SU-DHL-6 (cell line): ENCODE results near the gene STX7.
A peak's percentile ranks its signal among the peaks of the same experiment; 100 is the strongest.
"Not testable (repeated sequence)": the region's sequence is repeated elsewhere in the genome, so short reads cannot be mapped to it uniquely, and the experiment has no call there.

Experiments used
- H2AFZ ChIP-seq: fragments of 200-600 bp; sonication (generic); 2 replicates; pipeline ENCODE4 v1.6.1; 2014; ENCODE audit warnings: low read depth, mild to moderate bottlenecking, moderate library complexity, mixed read lengths, antibody characterized with exemption, low read length; ENCODE audit not compliant: severe bottlenecking
- H3F3A ChIP-seq: fragments of 200-600 bp; shearing (Covaris generic); 2 replicates; pipeline ENCODE4 v1.6.0; 2016; ENCODE audit warnings: antibody characterized with exemption, mild to moderate bottlenecking; ENCODE audit not compliant: insufficient read depth
- H3K27ac ChIP-seq: fragments of 200-600 bp; sonication (generic); 2 replicates; pipeline ENCODE4 v1.5.1; 2016; ENCODE audit warnings: low read depth, mild to moderate bottlenecking, low read length, moderate library complexity, mixed read lengths
- H3K27me3 ChIP-seq: fragments of 200-600 bp; sonication (generic), shearing (Covaris generic); 2 replicates; pipeline ENCODE4 v1.6.0; 2014; ENCODE audit warnings: mild to moderate bottlenecking, low read length
- H3K36me3 ChIP-seq: fragments of 200-600 bp; sonication (generic); 2 replicates; pipeline ENCODE4 v1.6.1; 2014; ENCODE audit warnings: mild to moderate bottlenecking, low read length, mixed read lengths
- H3K4me2 ChIP-seq: fragments of 300-600, 200-600 bp; shearing (Covaris generic), sonication (generic); 2 replicates; pipeline ENCODE4 v1.6.0; 2014; ENCODE audit warnings: low read length, low read depth, mild to moderate bottlenecking; ENCODE audit not compliant: poor library complexity, severe bottlenecking
- H3K4me3 ChIP-seq: fragments of 200-600 bp; sonication (generic); 2 replicates; pipeline ENCODE4 v1.5.1; 2014; ENCODE audit warnings: antibody characterized with exemption, low read length, mild to moderate bottlenecking, mixed read lengths; ENCODE audit not compliant: insufficient read depth, poor library complexity, severe bottlenecking
- H3K79me2 ChIP-seq: fragments of 200-600 bp; sonication (generic); 2 replicates; pipeline ENCODE4 v1.6.1; 2014; ENCODE audit warnings: mild to moderate bottlenecking, low read length, moderate library complexity; ENCODE audit not compliant: insufficient read depth
- H3K9ac ChIP-seq: fragments of 200-600 bp; sonication (generic); 2 replicates; pipeline ENCODE4 v1.7.0; 2014; ENCODE audit warnings: mild to moderate bottlenecking, low read length
- H3K9me2 ChIP-seq: fragments of 200-600 bp; sonication (generic); replicated peaks from 2 replicates; pipeline ENCODE4 v1.6.1; 2014; ENCODE audit warnings: low read length; ENCODE audit not compliant: insufficient read depth
- H3K9me3 ChIP-seq: fragments of 200-600 bp; sonication (generic); 2 replicates; pipeline ENCODE4 v1.6.1; 2014; ENCODE audit warnings: low read length, mixed read lengths; ENCODE audit not compliant: insufficient read depth
- H4K20me1 ChIP-seq: fragments of 200-600 bp; sonication (generic); 2 replicates; pipeline ENCODE4 v1.6.1; 2014; ENCODE audit warnings: low read depth, mild to moderate bottlenecking, antibody characterized with exemption, low read length, moderate library complexity, mixed read lengths
- EZH2phosphoT487 ChIP-seq: fragments of 200-600 bp; sonication (generic), shearing (Covaris generic); conservative IDR thresholded peaks from 2 replicates; pipeline ENCODE4 v1.6.1; 2018; ENCODE audit warnings: mild to moderate bottlenecking, antibody characterized with exemption, low read length, moderate library complexity, mixed read lengths
- TF ChIP-seq, protein P1 (sequence below): fragments of 200-600 bp; sonication (generic); IDR thresholded peaks from one replicate; pipeline ENCODE4 v1.5.1; 2017; ENCODE audit warnings: antibody characterized with exemption, mild to moderate bottlenecking, low read length, moderate library complexity; ENCODE audit not compliant: insufficient read depth, poor library complexity, severe bottlenecking

The STX7 gene

DNA sequence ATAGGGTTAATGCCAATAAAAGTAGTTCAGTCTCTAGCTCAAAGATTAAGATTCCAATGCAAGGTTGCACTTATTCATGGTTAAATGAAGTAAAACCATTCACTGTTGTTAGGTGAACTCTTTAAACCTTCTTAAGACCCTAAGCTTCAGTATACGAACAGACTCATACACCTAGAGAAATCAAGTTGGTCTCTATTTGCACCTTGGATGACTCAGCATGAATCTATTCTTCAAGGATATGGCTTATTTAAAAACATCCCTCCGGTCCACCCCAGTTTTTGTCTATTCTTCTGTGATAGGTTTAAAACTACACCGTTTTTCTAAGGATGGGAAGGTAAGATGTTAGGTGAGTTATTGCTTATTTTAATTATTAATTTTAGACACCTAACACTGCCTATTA lies 24.2 kb upstream of the STX7 start:
- H3F3A ChIP-seq: no peaks in the 10 kb centered on the region
- H3K9me3 ChIP-seq: no peaks in the 10 kb centered on the region
- no peak overlapping the region for H3K4me2 ChIP-seq
- no peak overlapping the region for H3K4me3 ChIP-seq
- H4K20me1 ChIP-seq: no peaks in the 10 kb centered on the region
- H2AFZ ChIP-seq: no peak overlapping the region
- no peaks in the 10 kb centered on the region for H3K27me3 ChIP-seq
- no peaks in the 10 kb centered on the region for H3K36me3 ChIP-seq
- no peak overlapping the region for H3K9ac ChIP-seq
- H3K9me2 ChIP-seq: no peaks in the 10 kb centered on the region
- H3K27ac ChIP-seq: no peak overlapping the region
- H3K79me2 ChIP-seq: no peaks in the 10 kb centered on the region
- TF ChIP-seq, protein P1, sequence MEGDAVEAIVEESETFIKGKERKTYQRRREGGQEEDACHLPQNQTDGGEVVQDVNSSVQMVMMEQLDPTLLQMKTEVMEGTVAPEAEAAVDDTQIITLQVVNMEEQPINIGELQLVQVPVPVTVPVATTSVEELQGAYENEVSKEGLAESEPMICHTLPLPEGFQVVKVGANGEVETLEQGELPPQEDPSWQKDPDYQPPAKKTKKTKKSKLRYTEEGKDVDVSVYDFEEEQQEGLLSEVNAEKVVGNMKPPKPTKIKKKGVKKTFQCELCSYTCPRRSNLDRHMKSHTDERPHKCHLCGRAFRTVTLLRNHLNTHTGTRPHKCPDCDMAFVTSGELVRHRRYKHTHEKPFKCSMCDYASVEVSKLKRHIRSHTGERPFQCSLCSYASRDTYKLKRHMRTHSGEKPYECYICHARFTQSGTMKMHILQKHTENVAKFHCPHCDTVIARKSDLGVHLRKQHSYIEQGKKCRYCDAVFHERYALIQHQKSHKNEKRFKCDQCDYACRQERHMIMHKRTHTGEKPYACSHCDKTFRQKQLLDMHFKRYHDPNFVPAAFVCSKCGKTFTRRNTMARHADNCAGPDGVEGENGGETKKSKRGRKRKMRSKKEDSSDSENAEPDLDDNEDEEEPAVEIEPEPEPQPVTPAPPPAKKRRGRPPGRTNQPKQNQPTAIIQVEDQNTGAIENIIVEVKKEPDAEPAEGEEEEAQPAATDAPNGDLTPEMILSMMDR: no peak
- no peak for TF ChIP-seq EZH2phosphoT487

DNA sequence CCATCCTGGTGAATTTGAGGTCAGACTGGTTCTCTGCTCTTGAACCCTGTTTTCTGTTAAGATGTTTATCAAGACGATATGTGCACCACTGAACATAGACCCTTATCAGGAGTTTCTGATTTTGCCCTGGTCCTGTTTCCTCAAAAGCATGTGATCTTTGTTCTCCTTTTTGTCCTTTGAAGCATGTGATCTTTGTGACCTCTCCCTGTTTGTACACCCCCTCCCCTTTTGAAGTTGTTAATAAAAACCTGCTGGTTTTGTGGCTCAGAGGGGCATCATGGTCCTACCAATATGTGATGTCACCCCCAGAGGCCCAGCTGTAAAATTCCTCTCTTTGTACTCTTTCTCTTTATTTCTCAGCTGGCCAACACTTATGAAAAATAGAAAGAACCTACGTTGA lies 21.6 kb upstream of the STX7 start:
- H3K9me3 ChIP-seq, H2AFZ ChIP-seq, H3K27ac ChIP-seq, H3K9me2 ChIP-seq, H3K27me3 ChIP-seq, H3K4me3 ChIP-seq, H3K4me2 ChIP-seq, H3F3A ChIP-seq, H3K36me3 ChIP-seq, H3K79me2 ChIP-seq, H4K20me1 ChIP-seq, H3K9ac ChIP-seq: not testable (repeated sequence)

DNA sequence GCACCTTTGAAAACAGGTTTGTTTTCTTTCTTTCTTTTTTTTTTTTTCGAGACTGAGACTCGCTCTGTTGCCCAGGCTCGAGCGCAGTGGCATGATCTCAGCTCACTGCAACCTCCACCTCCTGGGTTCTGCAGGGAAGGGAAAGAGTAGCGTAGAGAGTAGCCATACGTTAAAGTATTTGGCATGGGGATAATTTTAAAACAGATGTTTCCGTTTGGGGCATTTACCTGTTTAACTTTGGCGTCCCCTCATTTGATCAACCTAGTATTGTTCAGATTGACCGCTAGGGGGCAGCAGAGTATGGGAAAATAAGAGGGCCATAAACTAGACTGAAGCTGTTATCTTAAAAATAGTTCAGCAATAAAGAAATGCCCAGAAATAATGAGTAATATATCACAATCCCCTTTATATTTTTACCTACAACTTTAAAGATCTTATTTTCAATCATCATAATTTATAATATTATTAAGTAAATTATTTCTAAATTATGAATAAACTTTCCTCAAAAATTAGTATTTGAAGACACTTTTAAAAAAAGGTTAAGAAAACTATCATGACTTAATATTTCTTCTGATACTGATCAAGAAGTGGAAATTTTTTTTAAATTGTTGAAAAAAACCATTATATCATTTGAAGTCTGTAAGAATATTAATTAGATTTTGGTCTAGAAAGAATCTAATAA lies 17.5 kb upstream of the STX7 start:
- H3F3A ChIP-seq: no peaks in the 10 kb centered on the region
- no peaks in the 10 kb centered on the region for H3K9me2 ChIP-seq
- no peaks in the 10 kb centered on the region for H3K79me2 ChIP-seq
- no peak overlapping the region for H3K27ac ChIP-seq
- no peaks in the 10 kb centered on the region for H3K9me3 ChIP-seq
- peak overlapping the region; percentile 72 for H3K4me2 ChIP-seq
- H3K9ac ChIP-seq: peak overlapping the region; percentile 54
- H2AFZ ChIP-seq: peak overlapping the region; percentile 99
- H3K36me3 ChIP-seq: no peaks in the 10 kb centered on the region
- TF ChIP-seq, protein P1: peak; percentile 61
- TF ChIP-seq EZH2phosphoT487: no peak
- peak overlapping the region; percentile 22 for H3K4me3 ChIP-seq
- no peaks in the 10 kb centered on the region for H3K27me3 ChIP-seq
- H4K20me1 ChIP-seq: no peaks in the 10 kb centered on the region

DNA sequence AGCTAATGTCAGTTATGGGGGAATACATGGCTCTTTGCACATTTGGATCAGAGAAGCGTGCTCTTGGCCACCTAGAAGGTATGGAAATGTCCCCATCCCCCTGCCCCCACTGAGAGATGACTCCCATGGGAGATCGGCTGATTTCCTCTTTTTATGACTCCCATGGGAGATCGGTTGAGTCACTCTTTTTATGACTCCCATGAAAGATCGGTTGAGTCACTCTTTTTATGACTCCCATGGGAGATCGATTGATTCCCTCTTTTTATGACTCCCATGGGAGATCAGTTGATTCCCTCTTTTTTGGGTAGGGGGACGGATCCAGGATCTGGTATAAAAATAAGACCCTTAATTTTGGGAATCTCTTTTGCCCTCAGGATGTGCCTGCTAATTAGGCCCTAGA lies 14.9 kb upstream of the STX7 start:
- TF ChIP-seq, protein P1: no peak
- no peak for TF ChIP-seq EZH2phosphoT487
- Histone ChIP-seq H3K36me3 (no peaks in the 10 kb centered on the region), H3F3A (no peaks in the 10 kb centered on the region), H2AFZ (no peak overlapping the region), H3K79me2 (no peaks in the 10 kb centered on the region), H3K9me2 (no peaks in the 10 kb centered on the region), H3K27me3 (no peaks in the 10 kb centered on the region), H4K20me1 (no peaks in the 10 kb centered on the region), H3K4me2 (no peak overlapping the region), H3K4me3 (no peak overlapping the region), H3K27ac (no peak overlapping the region), H3K9me3 (no peaks in the 10 kb centered on the region), H3K9ac (no peak overlapping the region)
